Liver (tissue), 9 donors: ENCODE measurements around the gene ZC3H15. TPM values are rescaled to one million over a fixed set of nuclear protein-coding genes. Genes with fewer than 3 reads are reported as not detected.

ENCODE experiments used
- DNase-seq: peaks from one replicate; pipeline ENCODE4 v3.0.0-alpha.2; 2017; ENCODE audit warnings: low spot score
- H3K27ac ChIP-seq, 2 donors: one replicate each; pipeline ENCODE4 v1.7.0; 2013; ENCODE audit warnings: inconsistent platforms in 2 of 2, low read length in 2 of 2, control low read depth in 1 of 2, low read depth in 1 of 2, mild to moderate bottlenecking in 1 of 2
- H3K27me3 ChIP-seq, 4 donors: one replicate each; pipeline versions ENCODE4 v1.6.1 to v1.7.0; 2013; ENCODE audit warnings: low read length in 3 of 4, inconsistent platforms in 1 of 4, mild to moderate bottlenecking in 1 of 4, moderate library complexity in 1 of 4; ENCODE audit not compliant: control insufficient read depth in 4 of 4, insufficient read depth in 4 of 4
- H3K36me3 ChIP-seq, 4 donors: one replicate each; pipeline versions ENCODE4 v1.6.1 to v1.7.0; 2013; ENCODE audit warnings: low read length in 3 of 4, mild to moderate bottlenecking in 3 of 4, low read depth in 1 of 4, moderate library complexity in 1 of 4; ENCODE audit not compliant: control insufficient read depth in 4 of 4, insufficient read depth in 3 of 4
- H3K4me1 ChIP-seq, 4 donors: one replicate each; pipeline versions ENCODE4 v1.6.1 to v1.7.0; 2013; ENCODE audit warnings: low read length in 3 of 4, mild to moderate bottlenecking in 3 of 4, moderate library complexity in 1 of 4; ENCODE audit not compliant: control insufficient read depth in 4 of 4, insufficient read depth in 4 of 4
- H3K4me3 ChIP-seq, 3 donors: one replicate each; pipeline versions ENCODE4 v1.6.1 to v1.7.0; 2013; ENCODE audit warnings: low read length in 3 of 3, control low read depth in 1 of 3, low read depth in 1 of 3, mild to moderate bottlenecking in 1 of 3
- H3K9ac ChIP-seq, 2 donors: one replicate each; pipeline ENCODE4 v1.7.0; 2013; ENCODE audit warnings: low read length in 2 of 2, mild to moderate bottlenecking in 2 of 2, moderate library complexity in 2 of 2, control low read depth in 1 of 2, low read depth in 1 of 2
- H3K9me3 ChIP-seq, 4 donors: one replicate each; pipeline versions ENCODE4 v1.6.1 to v1.7.0; 2013; ENCODE audit warnings: low read length in 3 of 4; ENCODE audit not compliant: control insufficient read depth in 4 of 4
- CTCF ChIP-seq: fragments of 150-350 bp; IDR thresholded peaks from 2 replicates; pipeline ENCODE4 v1.5.1; 2017; ENCODE audit warnings: improper control_type of control experiment, low read depth, low read length; ENCODE audit not compliant: missing input control
- EGR1 ChIP-seq, 2 donors: IDR thresholded peaks; 2 replicates each; pipeline ENCODE4 v1.6.1; 2016 to 2018; ENCODE audit warnings: antibody characterized with exemption in 2 of 2, low read depth in 2 of 2
- FOXA1 ChIP-seq: IDR thresholded peaks from 2 replicates; pipeline ENCODE4 v1.6.1; 2016; ENCODE audit warnings: antibody characterized with exemption
- GABPA ChIP-seq, 2 donors: IDR thresholded peaks in 1 of 2; conservative IDR thresholded peaks in 1 of 2; 2 replicates each; pipeline ENCODE4 v1.6.1; 2016; ENCODE audit warnings: antibody characterized with exemption in 2 of 2, mild to moderate bottlenecking in 1 of 2, moderate library complexity in 1 of 2
- HNF4A ChIP-seq, 2 donors: conservative IDR thresholded peaks; 2 replicates each; pipeline ENCODE4 v1.6.1; 2016; ENCODE audit warnings: antibody characterized with exemption in 2 of 2, mild to moderate bottlenecking in 2 of 2
- HNF4G ChIP-seq: IDR thresholded peaks from 2 replicates; pipeline ENCODE4 v1.6.1; 2016; ENCODE audit warnings: antibody characterized with exemption
- JUND ChIP-seq, 2 donors: IDR thresholded peaks; 2 replicates each; pipeline ENCODE4 v1.6.1; 2016; ENCODE audit warnings: antibody characterized with exemption in 2 of 2
- MAX ChIP-seq: IDR thresholded peaks from 2 replicates; pipeline ENCODE4 v1.6.1; 2016; ENCODE audit warnings: antibody characterized with exemption
- RAD21 ChIP-seq, 2 donors: IDR thresholded peaks; 2 replicates each; pipeline ENCODE4 v1.6.1; 2016; ENCODE audit warnings: antibody characterized with exemption in 2 of 2, mild to moderate bottlenecking in 2 of 2
- REST ChIP-seq: IDR thresholded peaks from 2 replicates; pipeline ENCODE4 v1.6.1; 2016; ENCODE audit warnings: antibody characterized with exemption, mild to moderate bottlenecking
- RXRA ChIP-seq, 2 donors: IDR thresholded peaks; 2 replicates each; pipeline ENCODE4 v1.6.1; 2017 to 2018; ENCODE audit warnings: antibody characterized with exemption in 2 of 2, mild to moderate bottlenecking in 1 of 2
- SP1 ChIP-seq: IDR thresholded peaks from 2 replicates; pipeline ENCODE4 v1.6.1; 2018; ENCODE audit warnings: antibody characterized with exemption, mild to moderate bottlenecking
- TAF1 ChIP-seq: conservative IDR thresholded peaks from 2 replicates; pipeline ENCODE4 v1.6.1; 2016; ENCODE audit warnings: antibody characterized with exemption, mild to moderate bottlenecking
- YY1 ChIP-seq: IDR thresholded peaks from 2 replicates; pipeline ENCODE4 v1.6.1; 2016; ENCODE audit warnings: antibody characterized with exemption, mild to moderate bottlenecking
- ZBTB33 ChIP-seq: IDR thresholded peaks from 2 replicates; pipeline ENCODE4 v1.6.1; 2016; ENCODE audit warnings: antibody characterized with exemption
- WGBS: extraction: QIAGEN DNeasy Blood & Tissue Kit; methylation state at CpG from one replicate; pipeline ENCODE4 v1.1.7; 2013; 5-methylcytosine and 5-hydroxymethylcytosine counted together
- polyA plus RNA-seq, 2 donors: library from polyadenylated mRNA; stranded (reverse) in 1 of 2; unstranded in 1 of 2; fragments of 200-250 nt in 1 of 2; fragments of >200 nt in 1 of 2; fragmentation: Nextera tagmentation in 1 of 2; extraction: Ambion mirVana in 1 of 2; gene quantifications; one replicate each; pipeline versions ENCODE4 v1.2.1 to v1.2.3, GENCODE V29; 2013 to 2015
- total RNA-seq, 2 donors: library from RNA; depleted of rRNA; stranded (reverse); fragments of >200 nt; gene quantifications; one replicate each; pipeline ENCODE4 v1.2.3, GENCODE V29; 2014
- donor health status: healthy.
- donor health status: healthy.
- donor health status: healthy.
- donor health status: healthy.
- donor health status: healthy.

Gene ZC3H15
- total and polyA plus RNA-seq, 4 donors, result 29.6 to 63.5 (median 33.7) TPM

GRCh38 chr2:186543561-186544131 lies 57.6 kb downstream of the ZC3H15 start:
- Histone ChIP-seq H3K9ac (no peak overlapping the region), H3K9me3 (no peaks in the 10 kb centered on the region), H3K36me3 (no peaks in the 10 kb centered on the region), H3K4me1 (no peaks in the 10 kb centered on the region), H3K27me3 (no peaks in the 10 kb centered on the region), H3K27ac (peak overlapping the region; percentile 21 to 57), H3K4me3 (no peak overlapping the region)
- WGBS, result 92% methylated on average over 3 of the region's 3 CpGs
- TF ChIP-seq CTCF, result no peak
- TF ChIP-seq GABPA (IDR thresholded peaks at IDR 0.05 in 1 of 2, conservative IDR thresholded peaks at IDR 0.05 in 1 of 2), result no peak
- TF ChIP-seq YY1, result no peak
- no peak for TF ChIP-seq REST
- TF ChIP-seq FOXA1, result no peak
- no peak for TF ChIP-seq RAD21 (IDR thresholded peaks at IDR 0.05)
- TF ChIP-seq RXRA (IDR thresholded peaks at IDR 0.05), result no peak
- no peak for TF ChIP-seq MAX
- TF ChIP-seq ZBTB33, result no peak
- TF ChIP-seq EGR1 (IDR thresholded peaks at IDR 0.05; ENCODE audit: low read depth in 2 of 2), result no peak
- no peak for TF ChIP-seq HNF4G
- no peak for DNase-seq

GRCh38 chr2:186544255-186544675 lies 58.2 kb downstream of the ZC3H15 start:
- H3K9ac ChIP-seq, result no peak overlapping the region
- no peaks in the 10 kb centered on the region for H3K9me3 ChIP-seq
- peak; percentile 37 for TF ChIP-seq SP1
- TF ChIP-seq TAF1, result no peak
- no peak for TF ChIP-seq REST
- TF ChIP-seq RXRA (IDR thresholded peaks at IDR 0.05), result peak in 1 of 2 donors; percentile 31
- no peak for TF ChIP-seq HNF4G
- TF ChIP-seq HNF4A (conservative IDR thresholded peaks at IDR 0.05), result no peak
- no peak for TF ChIP-seq MAX
- TF ChIP-seq JUND (IDR thresholded peaks at IDR 0.05), result peak; percentile 34
- no peak for TF ChIP-seq CTCF
- peak in 1 of 2 donors; percentile 16 for TF ChIP-seq RAD21 (IDR thresholded peaks at IDR 0.05)
- no peak for TF ChIP-seq YY1
- no peaks in the 10 kb centered on the region for H3K27me3 ChIP-seq
- H3K4me3 ChIP-seq, result no peak overlapping the region
- DNase-seq, result no peak
- 74% methylated on average over 1 of the region's 1 CpG for WGBS
- H3K36me3 ChIP-seq, result no peaks in the 10 kb centered on the region
- H3K4me1 ChIP-seq, result no peaks in the 10 kb centered on the region
- peak overlapping the region; percentile 21 to 57 for H3K27ac ChIP-seq
